Measurements from ENCODE around the gene MAGEA2B.

DNA sequence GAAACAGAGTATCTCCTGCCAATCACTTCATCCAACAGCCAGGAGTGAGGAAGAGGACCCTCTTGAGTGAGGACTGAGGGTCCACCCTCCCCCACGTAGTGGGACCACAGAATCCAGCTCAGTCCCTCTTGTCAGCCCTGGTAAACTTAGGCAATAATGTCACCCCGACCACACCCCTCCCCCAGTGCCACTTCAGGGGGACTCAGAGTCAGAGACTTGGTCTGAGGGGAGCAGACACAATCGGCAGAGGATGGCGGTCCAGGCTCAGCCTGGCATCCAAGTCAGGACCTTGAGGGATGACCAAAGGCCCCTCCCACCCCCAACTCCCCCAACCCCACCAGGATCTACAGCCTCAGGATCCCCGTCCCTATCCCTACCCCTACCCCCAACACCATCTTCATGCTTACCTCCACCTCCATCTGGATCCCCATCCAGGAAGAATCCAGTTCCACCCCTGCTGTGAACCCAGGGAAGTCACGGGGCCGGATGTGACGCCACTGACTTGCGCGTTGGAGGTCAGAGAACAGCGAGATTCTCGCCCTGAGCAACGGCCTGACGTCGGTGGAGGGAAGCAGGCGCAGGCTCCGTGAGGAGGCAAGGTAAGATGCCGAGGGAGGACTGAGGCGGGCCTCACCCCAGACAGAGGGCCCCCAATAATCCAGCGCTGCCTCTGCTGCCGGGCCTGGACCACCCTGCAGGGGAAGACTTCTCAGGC, 19.0 kb downstream of the MAGEA2B start, which contains the start of the genes CSAG1 and MAGEA12:
- TF ChIP-seq, protein P1, sequence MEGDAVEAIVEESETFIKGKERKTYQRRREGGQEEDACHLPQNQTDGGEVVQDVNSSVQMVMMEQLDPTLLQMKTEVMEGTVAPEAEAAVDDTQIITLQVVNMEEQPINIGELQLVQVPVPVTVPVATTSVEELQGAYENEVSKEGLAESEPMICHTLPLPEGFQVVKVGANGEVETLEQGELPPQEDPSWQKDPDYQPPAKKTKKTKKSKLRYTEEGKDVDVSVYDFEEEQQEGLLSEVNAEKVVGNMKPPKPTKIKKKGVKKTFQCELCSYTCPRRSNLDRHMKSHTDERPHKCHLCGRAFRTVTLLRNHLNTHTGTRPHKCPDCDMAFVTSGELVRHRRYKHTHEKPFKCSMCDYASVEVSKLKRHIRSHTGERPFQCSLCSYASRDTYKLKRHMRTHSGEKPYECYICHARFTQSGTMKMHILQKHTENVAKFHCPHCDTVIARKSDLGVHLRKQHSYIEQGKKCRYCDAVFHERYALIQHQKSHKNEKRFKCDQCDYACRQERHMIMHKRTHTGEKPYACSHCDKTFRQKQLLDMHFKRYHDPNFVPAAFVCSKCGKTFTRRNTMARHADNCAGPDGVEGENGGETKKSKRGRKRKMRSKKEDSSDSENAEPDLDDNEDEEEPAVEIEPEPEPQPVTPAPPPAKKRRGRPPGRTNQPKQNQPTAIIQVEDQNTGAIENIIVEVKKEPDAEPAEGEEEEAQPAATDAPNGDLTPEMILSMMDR (IDR thresholded peaks at IDR 0.05) = no peak
- TF ChIP-seq POLR2A (IDR thresholded peaks at IDR 0.05) = no peak

All from thyroid gland (tissue), 4 donors.